ENCODE results near the gene CSTPP1.
A peak's percentile ranks its signal among the peaks of the same experiment; 100 is the strongest.
"Not testable (repeated sequence)": the region's sequence is repeated elsewhere in the genome, so short reads cannot be mapped to it uniquely, and the experiment has no call there.

Gene CSTPP1

GRCh38 chr11:46913484-46913883, 23.1 kb upstream of the CSTPP1 start:
- no peak for DNase-seq

GRCh38 chr11:46914363-46914762, 22.2 kb upstream of the CSTPP1 start:
- no peak for DNase-seq

GRCh38 chr11:46914910-46915309, 21.7 kb upstream of the CSTPP1 start:
- no peak for DNase-seq

- no peak for DNase-seq
Measured at GRCh38 chr11:46916286-46917108, 20.1 kb upstream of the CSTPP1 start.

- DNase-seq = no peak
Measured at GRCh38 chr11:46917109-46917761, 19.3 kb upstream of the CSTPP1 start.

GRCh38 chr11:46917762-46918082, 18.8 kb upstream of the CSTPP1 start:
- no peak for DNase-seq

GRCh38 chr11:46918083-46918787, 18.3 kb upstream of the CSTPP1 start, which contains the start of gene LRP4:
LRP4 (minus strand) TSS chr11:46918550; CDS start chr11:46918379, 171 bp downstream.
- no peak for DNase-seq

- no peak for DNase-seq
Measured at GRCh38 chr11:46918788-46919513, 17.6 kb upstream of the CSTPP1 start.

GRCh38 chr11:46920755-46921154, 15.8 kb upstream of the CSTPP1 start:
- no peak for DNase-seq

- not testable (repeated sequence) for DNase-seq
Measured at GRCh38 chr11:46927928-46928327, 8.6 kb upstream of the CSTPP1 start.

GRCh38 chr11:46928701-46929100, 7.9 kb upstream of the CSTPP1 start:
- not testable (repeated sequence) for DNase-seq

- DNase-seq = peak; percentile 54
Measured at GRCh38 chr11:46930089-46930488, 6.5 kb upstream of the CSTPP1 start.

- no peak for DNase-seq
Measured at GRCh38 chr11:46942172-46942571, 5.6 kb downstream of the CSTPP1 start.

- no peak for DNase-seq
Measured at GRCh38 chr11:46944356-46945075, 8.0 kb downstream of the CSTPP1 start.

GRCh38 chr11:46947399-46948077, 11.0 kb downstream of the CSTPP1 start:
- no peak for DNase-seq

- DNase-seq = peak; percentile 29
Measured at GRCh38 chr11:46948378-46949131, 12.0 kb downstream of the CSTPP1 start.

- DNase-seq = no peak
Measured at GRCh38 chr11:46949297-46949696, 12.7 kb downstream of the CSTPP1 start.

GRCh38 chr11:46951864-46952263, 15.3 kb downstream of the CSTPP1 start:
- no peak for DNase-seq

- DNase-seq = no peak
Measured at GRCh38 chr11:46952553-46952952, 16.0 kb downstream of the CSTPP1 start.

GRCh38 chr11:46953093-46953492, 16.5 kb downstream of the CSTPP1 start:
- no peak for DNase-seq

GRCh38 chr11:46958777-46959176, 22.2 kb downstream of the CSTPP1 start:
- DNase-seq = no peak

Data from MV-4-11 (cell line).